ENCODE results near the gene VWF. TPM values are rescaled to one million over a fixed set of nuclear protein-coding genes. Genes with fewer than 3 reads are reported as not detected.

Gene VWF
- total and polyA plus RNA-seq, 11 donors = 125 to 503 (median 238) TPM

DNA sequence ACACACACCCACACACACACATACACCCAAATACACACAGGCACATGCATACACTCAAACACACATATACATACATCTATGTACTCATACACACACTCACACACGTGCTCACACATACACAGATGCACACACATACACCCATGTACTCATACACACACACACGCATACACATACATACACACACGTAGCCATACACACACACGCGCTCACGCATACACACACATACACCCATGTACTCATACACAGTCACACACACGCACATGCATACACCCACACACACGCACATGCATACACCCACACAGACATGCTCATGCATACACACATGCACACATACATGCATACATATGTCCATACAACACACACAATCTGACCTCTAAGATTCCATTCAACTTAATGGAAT is 91.7 kb downstream of the VWF start:
- ATAC-seq (no peak), DNase-seq (no peak)
- intact Hi-C loops (cut with DNase I) = loop anchor here in 2 of 10 donors (10.0 kb wide), 2 partner anchors 608 to 938 kb away; no protein-coding TSS in a partner anchor
- H3K4me3 ChIP-seq = no peak overlapping the region
- no peak overlapping the region for H3K27ac ChIP-seq
- peaks cover 0 to 5% (median 0%) of the 10 kb centered on the region in 12 donors for H3K9me3 ChIP-seq
- no peaks in the 10 kb centered on the region for H3K4me1 ChIP-seq
- H3K27me3 ChIP-seq = no peaks in the 10 kb centered on the region
- peaks cover 0 to 87% (median 44%) of the 10 kb centered on the region in 9 donors for H3K36me3 ChIP-seq
- WGBS, 4 donors = 81 to 97% (median 96%) methylated on average over 8 of the region's 8 CpGs
- no peak for TF ChIP-seq POLR2A (IDR thresholded peaks at IDR 0.05)
- TF ChIP-seq, protein P1, sequence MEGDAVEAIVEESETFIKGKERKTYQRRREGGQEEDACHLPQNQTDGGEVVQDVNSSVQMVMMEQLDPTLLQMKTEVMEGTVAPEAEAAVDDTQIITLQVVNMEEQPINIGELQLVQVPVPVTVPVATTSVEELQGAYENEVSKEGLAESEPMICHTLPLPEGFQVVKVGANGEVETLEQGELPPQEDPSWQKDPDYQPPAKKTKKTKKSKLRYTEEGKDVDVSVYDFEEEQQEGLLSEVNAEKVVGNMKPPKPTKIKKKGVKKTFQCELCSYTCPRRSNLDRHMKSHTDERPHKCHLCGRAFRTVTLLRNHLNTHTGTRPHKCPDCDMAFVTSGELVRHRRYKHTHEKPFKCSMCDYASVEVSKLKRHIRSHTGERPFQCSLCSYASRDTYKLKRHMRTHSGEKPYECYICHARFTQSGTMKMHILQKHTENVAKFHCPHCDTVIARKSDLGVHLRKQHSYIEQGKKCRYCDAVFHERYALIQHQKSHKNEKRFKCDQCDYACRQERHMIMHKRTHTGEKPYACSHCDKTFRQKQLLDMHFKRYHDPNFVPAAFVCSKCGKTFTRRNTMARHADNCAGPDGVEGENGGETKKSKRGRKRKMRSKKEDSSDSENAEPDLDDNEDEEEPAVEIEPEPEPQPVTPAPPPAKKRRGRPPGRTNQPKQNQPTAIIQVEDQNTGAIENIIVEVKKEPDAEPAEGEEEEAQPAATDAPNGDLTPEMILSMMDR (IDR thresholded peaks at IDR 0.05) = no peak

- Histone ChIP-seq H3K27ac (no peak overlapping the region), H3K4me3 (no peak overlapping the region), H3K9me3 (peaks cover 0 to 5% (median 0%) of the 10 kb centered on the region in 12 donors), H3K36me3 (peaks cover 0 to 89% (median 38%) of the 10 kb centered on the region in 9 donors), H3K4me1 (no peaks in the 10 kb centered on the region), H3K27me3 (no peaks in the 10 kb centered on the region)
- ATAC-seq = no peak
- WGBS, 4 donors = 78 to 86% (median 80%) methylated on average over 8 of the region's 8 CpGs
- TF ChIP-seq, protein P1 (IDR thresholded peaks at IDR 0.05) = no peak
- no peak for DNase-seq
- intact Hi-C loops (cut with DNase I) = loop anchor here in 2 of 10 donors (10.0 kb wide), 2 partner anchors 606 to 936 kb away; no protein-coding TSS in a partner anchor
Observed at GRCh38 chr12:6031001-6031400, 93.5 kb downstream of the VWF start.

- intact Hi-C loops (cut with DNase I) = loop anchor here in 2 of 10 donors (10.0 kb wide), 2 partner anchors 605 to 935 kb away; no protein-coding TSS in a partner anchor
- peaks cover 0 to 5% (median 0%) of the 10 kb centered on the region in 12 donors for H3K9me3 ChIP-seq
- H3K4me3 ChIP-seq = no peak overlapping the region
- no peaks in the 10 kb centered on the region for H3K4me1 ChIP-seq
- H3K27ac ChIP-seq = no peak overlapping the region
- no peak for TF ChIP-seq POLR2A (IDR thresholded peaks at IDR 0.05)
- TF ChIP-seq, protein P1 (IDR thresholded peaks at IDR 0.05) = no peak
- H3K27me3 ChIP-seq = no peaks in the 10 kb centered on the region
- no peak for DNase-seq
- H3K36me3 ChIP-seq = peaks cover 0 to 86% (median 33%) of the 10 kb centered on the region in 9 donors
- peak in 1 of 4 donors; percentile 17 for ATAC-seq
- 60 to 76% (median 71%) methylated on average over 3 of the region's 3 CpGs for WGBS, 4 donors
Observed at GRCh38 chr12:6030081-6030480, 94.4 kb downstream of the VWF start.

DNA sequence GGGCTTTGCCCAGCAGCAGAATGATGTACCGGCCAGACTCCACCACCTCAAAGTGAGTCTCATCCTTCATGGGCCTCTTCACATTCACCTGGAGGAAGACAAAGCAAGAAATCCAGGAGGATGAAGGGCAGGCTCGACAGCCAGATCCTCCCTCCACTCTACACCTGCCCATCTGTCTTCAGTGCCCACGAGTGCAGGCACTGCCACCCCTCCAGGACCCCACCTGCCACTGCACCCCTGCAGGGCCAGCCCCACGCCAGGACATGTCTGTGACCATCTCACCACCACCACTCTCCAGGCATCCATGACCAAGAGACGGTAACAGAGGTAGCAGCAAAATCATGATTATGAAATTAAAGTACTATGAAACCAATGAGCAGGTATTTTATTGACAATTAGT is 95.1 kb downstream of the VWF start:
- Histone ChIP-seq H3K27ac (no peak overlapping the region), H3K27me3 (no peaks in the 10 kb centered on the region), H3K4me3 (no peak overlapping the region), H3K4me1 (no peaks in the 10 kb centered on the region), H3K36me3 (peaks cover 0 to 85% (median 27%) of the 10 kb centered on the region in 9 donors), H3K9me3 (peaks cover 0 to 5% (median 0%) of the 10 kb centered on the region in 12 donors)
- DNase-seq (no peak), ATAC-seq (no peak)
- TF ChIP-seq, protein P1 (IDR thresholded peaks at IDR 0.05) = no peak
- intact Hi-C loops (cut with DNase I) = no loop called here
- 80 to 97% (median 90%) methylated on average over 5 of the region's 5 CpGs for WGBS, 4 donors

Measured in heart left ventricle (tissue), 16 donors.